Measurements from ENCODE around the gene IKZF1.

- no peak for TF ChIP-seq POLR2A (IDR thresholded peaks at IDR 0.05; ENCODE audit: low read length)
- no peak for TF ChIP-seq GATA1 (IDR thresholded peaks at IDR 0.05; ENCODE audit: low read depth, low read length)
Measured at GRCh38 chr7:50306494-50307367, 2.2 kb downstream of the IKZF1 start.

Data from erythroblast (primary cell).